Type B pancreatic cell (in vitro differentiated cells): ENCODE measurements around the gene ACER1. TPM values are rescaled to one million over a fixed set of nuclear protein-coding genes. Genes with fewer than 3 reads are reported as not detected.
"Not testable (repeated sequence)": the region's sequence is repeated elsewhere in the genome, so short reads cannot be mapped to it uniquely, and the experiment has no call there.

Experiments
- DNase-seq: peaks from one replicate; pipeline ENCODE4 v3.0.0; 2021; ENCODE audit warnings: mixed read lengths; ENCODE audit not compliant: unreplicated experiment; ENCODE audit errors: extremely low spot score
- H3K27ac Mint-ChIP-seq: 2 replicates; pipeline ENCODE4 v1.8.0; 2021; ENCODE audit warnings: mild to moderate bottlenecking, mixed read lengths
- H3K27me3 Mint-ChIP-seq: 2 replicates; pipeline ENCODE4 v1.8.0; 2021; ENCODE audit warnings: mixed read lengths
- H3K36me3 Mint-ChIP-seq: 2 replicates; pipeline ENCODE4 v1.8.0; 2021; ENCODE audit warnings: mixed read lengths
- H3K4me1 Mint-ChIP-seq: one replicate; pipeline ENCODE4 v1.8.0; 2021; ENCODE audit warnings: mixed read lengths; ENCODE audit not compliant: unreplicated experiment
- H3K4me3 Mint-ChIP-seq: 2 replicates; pipeline ENCODE4 v1.8.0; 2021; ENCODE audit warnings: mild to moderate bottlenecking, mixed read lengths
- H3K9me3 Mint-ChIP-seq: 2 replicates; pipeline ENCODE4 v1.8.0; 2021; ENCODE audit warnings: mixed read lengths
- CTCF ChIP-seq: fragments of 200-600 bp; sonication (generic); conservative IDR thresholded peaks from 2 replicates; pipeline ENCODE4 v1.5.0; 2021; ENCODE audit warnings: antibody characterized with exemption, mild to moderate bottlenecking
- total RNA-seq: library from RNA; stranded (reverse); gene quantifications from 2 replicates; pipeline ENCODE4 v1.2.1, GENCODE V29; 2021; ENCODE audit warnings: low replicate concordance

Gene ACER1
- total RNA-seq, 1 donor from 2014 or later, result not detected

- Mint-ChIP-seq H3K36me3 (no peaks in the 10 kb centered on the region), H3K27ac (no peak overlapping the region), H3K9me3 (no peaks in the 10 kb centered on the region), H3K4me3 (no peak overlapping the region), H3K27me3 (no peaks in the 10 kb centered on the region), H3K4me1 (no peaks in the 10 kb centered on the region)
- DNase-seq, result no peak
- TF ChIP-seq CTCF, result no peak
These were observed 14.0 kb downstream of the ACER1 start for GRCh38 chr19:6319376-6319775.

- H3K27me3 Mint-ChIP-seq, result no peaks in the 10 kb centered on the region
- H3K27ac Mint-ChIP-seq, result no peak overlapping the region
- no peaks in the 10 kb centered on the region for H3K4me1 Mint-ChIP-seq
- DNase-seq, result no peak
- H3K9me3 Mint-ChIP-seq, result no peaks in the 10 kb centered on the region
- no peaks in the 10 kb centered on the region for H3K36me3 Mint-ChIP-seq
- no peak for TF ChIP-seq CTCF
- no peak overlapping the region for H3K4me3 Mint-ChIP-seq
These were observed 14.6 kb downstream of the ACER1 start for GRCh38 chr19:6318772-6319171.

GRCh38 chr19:6315646-6316045 is 17.8 kb downstream of the ACER1 start:
- not testable (repeated sequence) for H3K27ac Mint-ChIP-seq, H3K27me3 Mint-ChIP-seq, H3K9me3 Mint-ChIP-seq, H3K36me3 Mint-ChIP-seq, H3K4me3 Mint-ChIP-seq, DNase-seq, H3K4me1 Mint-ChIP-seq

- no peak for DNase-seq
- Mint-ChIP-seq H3K9me3 (no peaks in the 10 kb centered on the region), H3K27me3 (peaks cover 4% of the 10 kb centered on the region), H3K4me1 (no peaks in the 10 kb centered on the region), H3K4me3 (no peak overlapping the region), H3K27ac (no peak overlapping the region), H3K36me3 (no peaks in the 10 kb centered on the region)
- TF ChIP-seq CTCF, result no peak
These were observed 19.9 kb downstream of the ACER1 start for GRCh38 chr19:6313398-6313969.

- Mint-ChIP-seq H3K4me1 (no peaks in the 10 kb centered on the region), H3K27ac (no peak overlapping the region), H3K9me3 (no peaks in the 10 kb centered on the region), H3K36me3 (no peaks in the 10 kb centered on the region), H3K27me3 (peaks cover 6% of the 10 kb centered on the region), H3K4me3 (no peak overlapping the region)
- no peak for TF ChIP-seq CTCF
- DNase-seq, result no peak
These were observed 21.4 kb downstream of the ACER1 start for GRCh38 chr19:6312018-6312417.

- Mint-ChIP-seq H3K9me3 (peaks cover 15% of the 10 kb centered on the region), H3K27ac (no peak overlapping the region), H3K4me3 (no peak overlapping the region), H3K36me3 (no peaks in the 10 kb centered on the region), H3K27me3 (peaks cover under 1% of the 10 kb centered on the region), H3K4me1 (no peaks in the 10 kb centered on the region)
- no peak for TF ChIP-seq CTCF
- no peak for DNase-seq
These were observed 35.0 kb downstream of the ACER1 start for GRCh38 chr19:6298413-6298812.
